Karpas-422 (cell line): ENCODE results near the gene MBOAT1. TPM values are rescaled to one million over a fixed set of nuclear protein-coding genes. Genes with fewer than 3 reads are reported as not detected.

ENCODE experiments used
- DNase-seq: peaks from one replicate; pipeline ENCODE4 v3.0.0-alpha.2; 2015
- H2AFZ ChIP-seq: fragments of 200-600 bp; sonication (generic); 2 replicates; pipeline ENCODE4 v1.6.1; 2014; ENCODE audit warnings: antibody characterized with exemption, low read length, mixed read lengths
- H3K27ac ChIP-seq: fragments of 200-600 bp; sonication (generic); 2 replicates; pipeline ENCODE4 v1.5.1; 2014; ENCODE audit warnings: mild to moderate bottlenecking, low read length, moderate library complexity
- H3K27me3 ChIP-seq: fragments of 200-600 bp; sonication (generic); 2 replicates; pipeline ENCODE4 v1.6.1; 2014; ENCODE audit warnings: low read length, mixed read lengths
- H3K36me3 ChIP-seq: fragments of 200-600 bp; sonication (generic); 2 replicates; pipeline ENCODE4 v1.6.1; 2014; ENCODE audit warnings: low read length, mixed read lengths; ENCODE audit not compliant: insufficient read depth
- H3K4me1 ChIP-seq: fragments of 200-600 bp; sonication (generic); 2 replicates; pipeline ENCODE4 v1.6.1; 2014; ENCODE audit warnings: mild to moderate bottlenecking, low read length, mixed read lengths
- H3K4me2 ChIP-seq: fragments of 200-600 bp; sonication (generic); 2 replicates; pipeline ENCODE4 v1.6.1; 2014; ENCODE audit warnings: low read length, low read depth, mild to moderate bottlenecking; ENCODE audit not compliant: poor library complexity, severe bottlenecking
- H3K4me3 ChIP-seq: fragments of 200-600 bp; sonication (generic); 2 replicates; pipeline ENCODE4 v1.5.1; 2014; ENCODE audit warnings: mild to moderate bottlenecking, antibody characterized with exemption, low read length, mixed read lengths
- H3K79me2 ChIP-seq: fragments of 200-600 bp; sonication (generic); 2 replicates; pipeline ENCODE4 v1.6.1; 2014; ENCODE audit warnings: mild to moderate bottlenecking, low read length, mixed read lengths
- H3K9ac ChIP-seq: fragments of 200-600 bp; sonication (generic); 2 replicates; pipeline ENCODE4 v1.6.0; 2014; ENCODE audit warnings: low read length
- H3K9me2 ChIP-seq: fragments of 200-600 bp; sonication (generic), shearing (Covaris generic); replicated peaks from 2 replicates; pipeline ENCODE4 v1.6.0; 2014; ENCODE audit warnings: mild to moderate bottlenecking, low read length, moderate library complexity; ENCODE audit not compliant: insufficient read depth
- H3K9me3 ChIP-seq: fragments of 300-700, 200-600 bp; sonication (generic); 2 replicates; pipeline ENCODE4 v1.6.1; 2014; ENCODE audit warnings: low read length, mixed read lengths
- H4K20me1 ChIP-seq: fragments of 200-600 bp; sonication (generic); 2 replicates; pipeline ENCODE4 v1.6.1; 2014; ENCODE audit warnings: mild to moderate bottlenecking, antibody characterized with exemption, low read length, low read depth; ENCODE audit not compliant: insufficient read depth
- total RNA-seq: library from RNA; depleted of rRNA; stranded (reverse); fragments of >200 nt; shearing (Covaris generic); gene quantifications from 2 replicates; pipeline ENCODE4 v1.2.3, GENCODE V29; 2014; ENCODE audit warnings: low replicate concordance; rRNA removed

Gene MBOAT1
- total RNA-seq, 1 experiment from 2014 or later: not detected

DNA sequence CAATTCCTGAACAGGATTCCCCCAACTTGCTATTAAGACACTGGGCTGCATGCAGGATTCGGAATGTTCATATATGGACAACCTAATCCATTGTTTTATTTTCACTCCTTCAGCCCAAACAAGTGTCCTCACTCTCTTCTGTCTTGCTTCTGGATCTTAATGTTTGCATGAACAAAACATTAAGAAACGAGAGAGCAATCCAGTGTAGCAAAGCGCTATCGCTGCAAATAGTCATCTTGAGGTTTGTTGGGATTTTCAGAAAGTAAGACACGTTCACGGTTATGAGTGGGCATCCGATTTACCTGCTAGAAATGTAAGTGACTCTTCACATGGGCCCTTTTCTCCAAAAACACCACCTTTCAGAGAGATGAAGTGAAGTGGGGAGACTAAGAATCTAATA lies 156.4 kb downstream of the MBOAT1 start:
- Histone ChIP-seq H3K79me2 (no peaks in the 10 kb centered on the region), H3K9me3 (no peaks in the 10 kb centered on the region), H3K4me1 (no peaks in the 10 kb centered on the region), H3K36me3 (no peaks in the 10 kb centered on the region), H3K4me3 (no peak overlapping the region), H3K27me3 (no peaks in the 10 kb centered on the region), H3K9me2 (no peaks in the 10 kb centered on the region), H3K27ac (no peak overlapping the region), H3K4me2 (no peak overlapping the region), H3K9ac (no peak overlapping the region), H4K20me1 (no peaks in the 10 kb centered on the region), H2AFZ (no peak overlapping the region)
- DNase-seq: no peak

Other genes starting within 250 kb of the MBOAT1 start
- 12.3 and 13.8 TPM in 2 replicates for gene E2F3, start 189.4 kb upstream of the MBOAT1 start, total RNA-seq